Peyer's patch (tissue), 4 donors: Measurements from ENCODE around the gene GKN1. TPM values are rescaled to one million over a fixed set of nuclear protein-coding genes. Genes with fewer than 3 reads are reported as not detected.

Source experiments
- DNase-seq, 3 donors: peaks; one replicate each; pipeline ENCODE4 v3.0.0-alpha.2; 2017 to 2019
- H3K27ac ChIP-seq, 4 donors: fragments of 200-600 bp; sonication (generic); one replicate each; pipeline ENCODE4 v1.5.1; 2016 to 2019
- H3K27me3 ChIP-seq, 2 donors: fragments of 200-600 bp; sonication (generic); one replicate each; pipeline ENCODE4 v1.5.1; 2019
- H3K36me3 ChIP-seq, 3 donors: fragments of 200-600 bp; sonication (generic); one replicate each; pipeline ENCODE4 v1.5.1; 2016 to 2019
- H3K4me1 ChIP-seq, 4 donors: fragments of 200-600 bp; sonication (generic); one replicate each; pipeline ENCODE4 v1.5.1; 2016 to 2019
- H3K4me3 ChIP-seq, 4 donors: fragments of 200-600 bp; sonication (generic); 1 replicate in 3 of 4; 2 replicates in 1 of 4; pipeline ENCODE4 v1.5.1; 2016 to 2019; ENCODE audit warnings: mild to moderate bottlenecking in 1 of 4
- H3K9me3 ChIP-seq, 4 donors: fragments of 200-600 bp; sonication (generic); one replicate each; pipeline ENCODE4 v1.5.1; 2016 to 2019; ENCODE audit warnings: mild to moderate bottlenecking in 1 of 4
- CTCF ChIP-seq, 6 experiments: fragments of 450-650 bp in 4 of 6; fragments of 200-600 bp in 2 of 6; sonication (generic) in 1 of 6; IDR thresholded peaks; one replicate each; pipeline ENCODE4 v1.5.1; 2017 to 2019; ENCODE audit warnings: antibody characterized with exemption in 6 of 6, mild to moderate bottlenecking in 3 of 6, moderate library complexity in 1 of 6
- POLR2A ChIP-seq, 2 donors: fragments of 450-650 bp; IDR thresholded peaks; one replicate each; pipeline ENCODE4 v1.5.1; 2017; ENCODE audit warnings: antibody characterized with exemption in 2 of 2, mild to moderate bottlenecking in 2 of 2, moderate library complexity in 2 of 2
- total RNA-seq, 4 donors: library from RNA; depleted of rRNA; stranded (reverse); fragments of >200 nt; gene quantifications; one replicate each; pipeline ENCODE4 v1.1.0, GENCODE V29; 2016

Gene GKN1
- total RNA-seq, 4 donors from 2014 or later: not detected

DNA sequence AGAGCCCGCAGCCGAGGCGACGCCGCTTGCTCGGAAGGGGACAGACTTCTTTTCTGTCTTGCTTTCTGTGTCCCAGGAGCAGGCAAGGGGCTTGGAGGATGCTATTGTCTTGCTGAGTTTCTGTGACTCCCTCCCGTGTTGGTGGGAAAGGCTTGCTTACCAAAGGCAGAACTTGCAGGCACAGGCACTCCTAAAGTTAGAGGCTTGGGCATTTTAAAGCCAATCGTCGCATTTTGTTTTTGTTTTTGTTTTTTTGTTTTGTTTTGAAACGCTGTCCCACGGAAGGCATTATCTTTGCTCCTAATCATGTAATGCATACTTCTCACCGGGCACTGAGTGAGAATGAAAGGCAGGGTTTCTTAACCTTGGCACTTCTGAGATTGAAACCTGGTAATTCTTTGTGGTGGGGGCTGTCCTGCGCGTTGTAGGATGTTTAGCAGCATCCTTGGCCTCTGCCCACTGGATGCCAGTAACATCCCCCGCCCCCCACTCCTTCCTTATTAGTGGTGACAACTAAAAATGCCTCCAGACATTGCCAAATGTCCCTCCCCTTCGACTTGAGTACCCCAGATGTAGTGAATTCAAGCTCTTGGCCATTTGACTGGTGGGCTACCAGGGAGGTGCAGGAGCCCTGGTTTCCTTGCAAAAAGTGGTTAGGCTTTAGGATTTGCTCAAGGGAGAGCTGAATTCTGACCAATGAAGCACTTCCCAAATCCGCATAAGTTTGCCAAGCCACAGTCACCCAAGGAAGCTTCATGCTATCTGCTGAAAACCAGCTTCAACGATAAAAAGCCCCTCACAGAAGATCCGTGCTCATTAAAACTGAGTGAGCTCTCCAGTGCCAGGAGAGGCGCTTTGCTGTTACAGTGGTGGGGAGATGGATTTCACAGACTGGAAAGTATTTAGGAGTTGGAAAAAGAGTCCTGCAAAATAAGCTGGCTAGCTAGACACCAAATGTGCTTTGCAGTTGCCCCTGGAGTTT lies 39.7 kb downstream of the GKN1 start:
- DNase-seq: no peak
- Histone ChIP-seq H3K9me3 (no peaks in the 10 kb centered on the region), H3K27me3 (no peaks in the 10 kb centered on the region)

GRCh38 chr2:69017080-69017479 lies 42.6 kb downstream of the GKN1 start:
- Histone ChIP-seq H3K9me3 (no peaks in the 10 kb centered on the region), H3K4me1 (peaks cover 0 to 18% (median 5%) of the 10 kb centered on the region in 4 donors), H3K36me3 (no peaks in the 10 kb centered on the region), H3K27me3 (no peaks in the 10 kb centered on the region), H3K4me3 (no peak overlapping the region), H3K27ac (no peak overlapping the region)
- TF ChIP-seq CTCF (IDR thresholded peaks at IDR 0.05) (no peak), POLR2A (IDR thresholded peaks at IDR 0.05) (no peak)
- no peak for DNase-seq

More for the DNA sequence above, 39.7 kb downstream of the GKN1 start:
- no peaks in the 10 kb centered on the region for H3K36me3 ChIP-seq
- H3K4me3 ChIP-seq: peak overlapping the region; percentile 44 to 65 (median 51)
- TF ChIP-seq POLR2A (IDR thresholded peaks at IDR 0.05) (no peak), CTCF (IDR thresholded peaks at IDR 0.05) (no peak)
- peak overlapping the region; percentile 60 to 78 (median 74) for H3K27ac ChIP-seq
- peaks cover 0 to 7% (median 4%) of the 10 kb centered on the region in 4 donors for H3K4me1 ChIP-seq

DNA sequence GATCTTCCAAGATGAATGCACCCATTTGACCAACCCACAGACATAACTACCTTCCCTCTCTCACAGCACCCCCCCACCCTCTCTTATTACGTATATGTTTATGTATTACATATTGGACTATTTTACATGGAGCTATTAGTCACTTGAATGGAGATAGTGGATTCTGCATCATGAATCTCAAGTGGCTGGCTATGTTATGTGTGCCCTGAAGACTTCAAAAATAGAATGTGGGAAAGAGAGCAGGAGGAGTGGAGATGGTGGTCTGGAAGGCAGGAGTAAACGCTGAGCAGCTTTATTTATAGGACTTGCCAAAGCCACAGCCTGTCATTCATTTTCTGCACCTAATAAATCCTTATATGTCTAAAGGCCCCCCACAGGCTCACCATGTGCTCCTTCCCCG lies 43.4 kb downstream of the GKN1 start:
- Histone ChIP-seq H3K27ac (no peak overlapping the region), H3K4me3 (no peak overlapping the region), H3K4me1 (peaks cover 0 to 18% (median 5%) of the 10 kb centered on the region in 4 donors), H3K9me3 (no peaks in the 10 kb centered on the region), H3K27me3 (no peaks in the 10 kb centered on the region), H3K36me3 (no peaks in the 10 kb centered on the region)
- no peak for DNase-seq
- TF ChIP-seq POLR2A (IDR thresholded peaks at IDR 0.05) (no peak), CTCF (IDR thresholded peaks at IDR 0.05) (no peak)

GRCh38 chr2:69018678-69019095 lies 44.3 kb downstream of the GKN1 start:
- TF ChIP-seq CTCF (IDR thresholded peaks at IDR 0.05) (no peak), POLR2A (IDR thresholded peaks at IDR 0.05) (no peak)
- no peak for DNase-seq
- peaks cover 0 to 12% (median 0%) of the 10 kb centered on the region in 4 donors for H3K4me1 ChIP-seq
- H3K36me3 ChIP-seq: no peaks in the 10 kb centered on the region
- H3K4me3 ChIP-seq: no peak overlapping the region
- no peaks in the 10 kb centered on the region for H3K9me3 ChIP-seq
- H3K27ac ChIP-seq: no peak overlapping the region
- H3K27me3 ChIP-seq: no peaks in the 10 kb centered on the region

- Histone ChIP-seq H3K4me1 (peaks cover 0 to 12% (median 0%) of the 10 kb centered on the region in 4 donors), H3K9me3 (no peaks in the 10 kb centered on the region), H3K27me3 (no peaks in the 10 kb centered on the region), H3K4me3 (no peak overlapping the region), H3K36me3 (no peaks in the 10 kb centered on the region), H3K27ac (no peak overlapping the region)
- DNase-seq: no peak
- no peak for TF ChIP-seq CTCF (IDR thresholded peaks at IDR 0.05)
- no peak for TF ChIP-seq POLR2A (IDR thresholded peaks at IDR 0.05)
Measured at GRCh38 chr2:69020496-69021426, 46.3 kb downstream of the GKN1 start.
